Heart left ventricle (tissue), 13 donors: ENCODE results near the gene PTPRM.

Source experiments
- CTCF ChIP-seq, 12 donors: fragments of 200-600 bp; sonication (generic) in 4 of 12; IDR thresholded peaks; one replicate each; pipeline versions ENCODE4 v1.5.0 to v1.8.0; 2018 to 2022; ENCODE audit warnings: antibody characterized with exemption in 12 of 12, mild to moderate bottlenecking in 5 of 12
- POLR2A ChIP-seq, 2 donors: fragments of 450-650 bp; IDR thresholded peaks; one replicate each; pipeline ENCODE4 v1.6.1; 2017; ENCODE audit warnings: antibody characterized with exemption in 2 of 2, mild to moderate bottlenecking in 2 of 2, moderate library complexity in 2 of 2
- donor health status: ischemic (EF 13 %, LVEDD 7.1; RV severe dilation, severe dysfunction).
- donor health status: DM: no; HTN: yes; CAD: no.
- donor health status: DM: no; HTN: no; CAD: no.
- donor health status: ischemic (EF 25% LVEDD 6.9; RV normal size, moderate dysfunction).
- donor health status: ischemic (EF 25% LVEDD 5.7; RV mildly dilated, moderate dysfunction).
- donor health status: ischemic (EF 35%, LVEDD 5.7; RV mildly dilated, moderate dysfunction).
- donor health status: nonischemic (EF 11% LVEDD 7.7; RV severe dilation, severe dysfunction).
- donor health status: DM: yes; HTN: yes; CAD: no.
- donor health status: PGD.
- donor health status: ischemic (EF 29% LVEDD 5.4; RV normal size, mild dysfunction).
- donor health status: nonischemic (EF 23%, LVEDD 6.1; RV moderate dilation, normal function).

- TF ChIP-seq POLR2A (IDR thresholded peaks at IDR 0.05) = no peak
- no peak for TF ChIP-seq CTCF (IDR thresholded peaks at IDR 0.05)
Measured at GRCh38 chr18:7987284-7987976, 420.3 kb downstream of the PTPRM start.
